ENCODE results near the gene C2orf42.

GRCh38 chr2:70141212-70141901 is 49.5 kb downstream of the C2orf42 start:
- TF ChIP-seq CTCF (IDR thresholded peaks at IDR 0.05; ENCODE audit: low read depth, low read length, poor library complexity, severe bottlenecking) = peak; percentile 52
- TF ChIP-seq EZH2phosphoT487 (IDR thresholded peaks at IDR 0.05; ENCODE audit: borderline replicate concordance, low read length) = no peak

All from DOHH2 (cell line).